Vagina (tissue), 2 donors: ENCODE data around the gene HEMK1. TPM values are rescaled to one million over a fixed set of nuclear protein-coding genes. Genes with fewer than 3 reads are reported as not detected.

Experiments used
- DNase-seq, 2 donors: peaks; one replicate each; pipeline ENCODE4 v3.0.0-alpha.2; 2017; ENCODE audit errors: extremely low spot score in 2 of 2
- H3K27ac ChIP-seq: fragments of 200-600 bp; sonication (generic); one replicate; pipeline ENCODE4 v1.5.1; 2019
- H3K27me3 ChIP-seq: fragments of 200-600 bp; sonication (generic); one replicate; pipeline ENCODE4 v1.5.1; 2019
- H3K36me3 ChIP-seq, 2 donors: fragments of 200-600 bp; sonication (generic); one replicate each; pipeline ENCODE4 v1.5.1; 2017 to 2019
- H3K4me1 ChIP-seq: fragments of 200-600 bp; sonication (generic); one replicate; pipeline ENCODE4 v1.5.1; 2019
- H3K4me3 ChIP-seq, 2 donors: fragments of 200-600 bp; sonication (generic); 1 replicate in 1 of 2; 2 replicates in 1 of 2; pipeline ENCODE4 v1.5.1; 2016 to 2019
- H3K9me3 ChIP-seq: fragments of 200-600 bp; sonication (generic); one replicate; pipeline ENCODE4 v1.5.1; 2019
- CTCF ChIP-seq, 3 experiments: fragments of 450-650 bp in 2 of 3; fragments of 200-600 bp in 1 of 3; sonication (generic) in 1 of 3; IDR thresholded peaks; one replicate each; pipeline ENCODE4 v1.5.1; 2017 to 2019; ENCODE audit warnings: antibody characterized with exemption in 3 of 3, mild to moderate bottlenecking in 2 of 3, moderate library complexity in 2 of 3
- POLR2A ChIP-seq, 2 donors: fragments of 450-650 bp; IDR thresholded peaks; one replicate each; pipeline ENCODE4 v1.6.1; 2017; ENCODE audit warnings: antibody characterized with exemption in 2 of 2, mild to moderate bottlenecking in 2 of 2, moderate library complexity in 2 of 2
- POLR2AphosphoS5 ChIP-seq, 2 donors: sonication (generic); formaldehyde crosslinking; IDR thresholded peaks; one replicate each; pipeline ENCODE4 v1.9.0; 2017; ENCODE audit warnings: antibody characterized with exemption in 2 of 2, mild to moderate bottlenecking in 2 of 2, low read depth in 1 of 2; ENCODE audit not compliant: insufficient read depth in 1 of 2
- intact Hi-C: fragments of 100-400 bp; cut with DNase I; formaldehyde crosslinking; loops from one replicate; pipeline ENCODE4 v1.15.1; 2023
- total RNA-seq: library from RNA; depleted of rRNA; stranded (reverse); fragments of >200 nt; gene quantifications from one replicate; pipeline ENCODE4 v1.2.3, GENCODE V29; 2016

The HEMK1 gene
- total RNA-seq, 1 donor from 2014 or later: 3.4 TPM

GRCh38 chr3:50570508-50571279, 1.4 kb downstream of the HEMK1 start:
- Histone ChIP-seq H3K27ac (no peak overlapping the region), H3K4me1 (peaks cover 57% of the 10 kb centered on the region), H3K27me3 (no peaks in the 10 kb centered on the region), H3K9me3 (no peaks in the 10 kb centered on the region), H3K4me3 (no peak overlapping the region), H3K36me3 (no peaks in the 10 kb centered on the region)
- no peak for DNase-seq
- TF ChIP-seq POLR2A (IDR thresholded peaks at IDR 0.05) (no peak), POLR2AphosphoS5 (IDR thresholded peaks at IDR 0.05; ENCODE audit: insufficient read depth in 1 of 2, low read depth in 1 of 2) (no peak), CTCF (IDR thresholded peaks at IDR 0.05) (no peak)
- intact Hi-C loops: loop anchor here (1.0 kb wide), 1 partner anchor 42 kb away; no protein-coding TSS in a partner anchor

- H3K9me3 ChIP-seq: no peaks in the 10 kb centered on the region
- H3K36me3 ChIP-seq: peaks cover 0 to 2% of the 10 kb centered on the region in 2 donors
- TF ChIP-seq POLR2AphosphoS5 (IDR thresholded peaks at IDR 0.05; ENCODE audit: insufficient read depth in 1 of 2, low read depth in 1 of 2) (no peak), CTCF (IDR thresholded peaks at IDR 0.05) (no peak), POLR2A (IDR thresholded peaks at IDR 0.05) (no peak)
- DNase-seq: no peak
- H3K4me3 ChIP-seq: no peak overlapping the region
- intact Hi-C loops: loop anchor here (1.0 kb wide), 1 partner anchor 41 kb away; no protein-coding TSS in a partner anchor
- no peak overlapping the region for H3K27ac ChIP-seq
- peaks cover 55% of the 10 kb centered on the region for H3K4me1 ChIP-seq
- H3K27me3 ChIP-seq: no peaks in the 10 kb centered on the region
These were observed 2.2 kb downstream of the HEMK1 start for GRCh38 chr3:50571486-50571885.

GRCh38 chr3:50572158-50572557, 2.8 kb downstream of the HEMK1 start:
- Histone ChIP-seq H3K9me3 (no peaks in the 10 kb centered on the region), H3K27me3 (no peaks in the 10 kb centered on the region), H3K27ac (no peak overlapping the region), H3K4me1 (peaks cover 48% of the 10 kb centered on the region), H3K36me3 (peaks cover 0 to 8% of the 10 kb centered on the region in 2 donors), H3K4me3 (no peak overlapping the region)
- intact Hi-C loops: no loop called here
- DNase-seq: no peak
- peak; percentile 91 to 94 (median 94) for TF ChIP-seq CTCF (IDR thresholded peaks at IDR 0.05)
- TF ChIP-seq POLR2A (IDR thresholded peaks at IDR 0.05): no peak
- peak in 1 of 2 donors; percentile 51 for TF ChIP-seq POLR2AphosphoS5 (IDR thresholded peaks at IDR 0.05; ENCODE audit: insufficient read depth in 1 of 2, low read depth in 1 of 2)

- no peak for DNase-seq
- TF ChIP-seq CTCF (IDR thresholded peaks at IDR 0.05): no peak
- Histone ChIP-seq H3K36me3 (peaks cover 0 to 8% of the 10 kb centered on the region in 2 donors), H3K27me3 (no peaks in the 10 kb centered on the region), H3K4me3 (no peak overlapping the region), H3K9me3 (no peaks in the 10 kb centered on the region), H3K4me1 (peaks cover 43% of the 10 kb centered on the region), H3K27ac (no peak overlapping the region)
- intact Hi-C loops: no loop called here
These were observed 3.6 kb downstream of the HEMK1 start for GRCh38 chr3:50572801-50573371.
